GM18511 (cell line): ENCODE results near the gene MAP2K2.
"Not testable (repeated sequence)": the region's sequence is repeated elsewhere in the genome, so short reads cannot be mapped to it uniquely, and the experiment has no call there.

Experiments used
- ATAC-seq: cut with Tn5 transposase; IDR thresholded peaks from one replicate; pipeline ENCODE4 v1.9.1; 2021; ENCODE audit warnings: mild to moderate bottlenecking, moderate library complexity; ENCODE audit not compliant: unreplicated experiment

Gene MAP2K2

DNA sequence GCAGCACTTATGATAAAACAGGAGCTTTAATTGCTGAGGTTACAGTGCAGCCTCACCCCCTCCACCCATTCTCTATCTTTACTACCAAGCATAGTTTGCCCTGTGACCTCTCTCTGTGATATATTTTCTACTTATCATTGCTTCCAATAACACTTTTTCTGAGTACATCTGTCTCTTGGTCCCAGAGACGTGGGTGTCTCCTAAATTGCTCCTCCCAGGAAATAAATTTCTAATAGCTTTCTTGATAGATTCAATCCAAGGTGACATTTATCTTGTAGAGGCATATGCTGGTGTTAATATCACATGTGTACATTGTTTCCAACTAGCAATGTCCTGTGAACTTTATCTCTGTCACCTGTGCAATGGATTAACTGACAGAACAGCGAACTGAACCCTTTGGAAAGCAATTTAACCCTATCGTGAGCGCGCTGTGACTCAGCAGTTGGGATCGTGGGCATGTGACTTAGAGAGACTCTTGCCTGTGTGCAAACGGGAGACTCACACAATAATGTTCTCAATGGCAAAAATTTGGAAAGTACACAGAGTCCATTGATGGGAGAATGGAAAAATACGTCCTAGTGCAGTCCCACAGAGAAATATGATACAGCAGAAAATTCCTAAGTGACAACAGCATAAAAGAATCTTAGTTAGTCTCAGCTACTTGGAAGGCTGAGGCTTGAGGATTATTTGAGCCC, 7.0 kb upstream of the MAP2K2 start:
- no peak for ATAC-seq

DNA sequence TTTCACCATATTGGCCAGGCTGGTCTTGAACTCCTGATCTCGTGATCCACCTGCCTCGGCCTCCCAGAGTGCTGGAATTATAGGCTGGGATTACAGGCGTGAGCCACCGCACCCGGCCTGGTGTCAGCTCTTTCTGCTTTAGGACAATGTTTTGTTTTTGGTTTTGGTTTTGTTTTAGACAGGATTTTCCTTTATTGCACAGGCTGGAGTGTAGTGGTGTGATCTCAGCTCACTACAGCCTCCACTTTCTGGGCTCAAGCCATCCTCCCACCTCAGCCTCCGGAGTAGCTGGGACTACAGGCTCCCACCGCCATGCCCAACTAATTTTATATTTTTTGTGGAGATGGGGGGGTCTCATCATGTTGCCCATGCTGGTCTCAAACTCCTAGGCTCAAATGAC, 5.1 kb upstream of the MAP2K2 start:
- not testable (repeated sequence) for ATAC-seq

- ATAC-seq: not testable (repeated sequence)
Observed at GRCh38 chr19:4127322-4127721, 3.4 kb upstream of the MAP2K2 start.

DNA sequence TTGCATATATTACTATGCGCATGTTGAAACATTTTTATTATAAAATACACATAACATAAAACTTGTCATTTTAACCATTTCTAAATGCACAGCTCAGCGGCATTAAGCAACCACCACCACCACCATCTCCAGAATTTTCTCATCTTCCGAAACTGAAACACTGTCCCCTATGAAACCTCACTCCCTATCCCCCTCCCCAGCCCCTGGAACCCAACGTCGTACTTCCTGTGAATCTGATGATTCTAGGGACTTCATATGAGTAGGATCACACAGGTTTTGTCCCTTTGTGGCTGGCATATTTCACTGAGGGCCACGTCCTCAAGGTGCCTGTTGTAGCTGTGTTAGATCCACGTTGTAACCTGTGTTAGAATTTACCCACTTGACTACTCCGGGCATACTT, 716 bp upstream of the MAP2K2 start:
- no peak for ATAC-seq

DNA sequence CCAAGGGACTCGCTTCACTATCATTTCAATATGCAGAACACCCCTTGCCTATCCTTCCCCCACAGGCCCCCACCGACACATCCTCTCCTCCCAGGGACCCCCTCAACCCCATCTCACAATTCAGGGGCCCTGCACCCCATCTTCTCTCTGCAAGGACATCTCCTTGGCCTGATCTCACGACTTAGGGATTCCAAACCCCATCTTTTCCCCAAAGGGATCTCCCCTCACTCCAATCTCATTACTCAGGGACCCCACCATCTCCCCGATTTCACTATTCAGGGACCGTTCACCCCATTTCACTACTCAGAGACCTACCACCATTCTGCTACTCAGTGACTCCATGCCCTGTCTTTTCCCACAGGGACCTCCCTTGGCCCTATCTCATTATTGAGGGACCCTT, 1.4 kb downstream of the MAP2K2 start:
- ATAC-seq: no peak

DNA sequence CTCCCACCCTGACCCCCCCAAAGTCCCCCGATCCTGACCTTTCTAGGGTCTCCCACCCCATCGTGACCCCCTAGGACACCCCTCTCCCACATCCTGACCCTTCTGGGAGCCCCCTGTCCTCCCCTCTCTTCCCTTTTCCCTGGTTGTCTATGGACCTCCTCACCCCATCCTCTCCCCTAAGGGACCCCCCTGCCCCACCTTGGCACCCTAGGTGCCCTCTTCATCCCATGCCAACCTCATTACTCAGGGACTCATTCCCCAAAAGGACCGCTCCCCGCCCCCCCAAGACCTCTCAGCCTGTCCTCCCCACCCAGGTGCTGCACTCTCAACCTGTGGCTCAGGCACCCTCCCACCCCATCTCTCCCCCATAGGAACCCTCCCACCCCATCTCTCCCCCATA, 2.1 kb downstream of the MAP2K2 start:
- ATAC-seq: no peak

- ATAC-seq: no peak
Observed at GRCh38 chr19:4121273-4121612, 2.7 kb downstream of the MAP2K2 start.

- no peak for ATAC-seq
Observed at GRCh38 chr19:4120559-4121272, 3.2 kb downstream of the MAP2K2 start.

DNA sequence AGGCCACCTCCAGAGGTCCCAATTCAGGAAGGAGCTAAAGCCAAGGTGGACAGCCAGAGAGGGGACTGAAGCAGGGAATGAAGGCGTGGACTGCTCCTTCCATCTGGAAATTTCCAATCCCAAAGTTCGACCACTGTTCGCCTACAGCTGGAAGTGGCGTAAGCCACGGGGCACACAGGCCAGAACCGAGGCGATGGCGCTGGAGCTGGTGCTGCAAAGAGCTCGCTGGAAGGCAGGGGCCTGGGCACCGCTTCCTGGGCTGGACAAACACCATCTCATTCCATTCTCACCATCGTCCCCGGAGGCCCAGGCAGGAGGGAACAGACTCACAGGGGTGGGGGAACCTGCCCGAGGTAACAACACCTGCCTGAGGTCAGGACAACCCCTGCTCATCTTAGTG, 4.2 kb downstream of the MAP2K2 start:
- no peak for ATAC-seq

GRCh38 chr19:4115818-4116385, 8.0 kb downstream of the MAP2K2 start:
- ATAC-seq: peak; percentile 28

DNA sequence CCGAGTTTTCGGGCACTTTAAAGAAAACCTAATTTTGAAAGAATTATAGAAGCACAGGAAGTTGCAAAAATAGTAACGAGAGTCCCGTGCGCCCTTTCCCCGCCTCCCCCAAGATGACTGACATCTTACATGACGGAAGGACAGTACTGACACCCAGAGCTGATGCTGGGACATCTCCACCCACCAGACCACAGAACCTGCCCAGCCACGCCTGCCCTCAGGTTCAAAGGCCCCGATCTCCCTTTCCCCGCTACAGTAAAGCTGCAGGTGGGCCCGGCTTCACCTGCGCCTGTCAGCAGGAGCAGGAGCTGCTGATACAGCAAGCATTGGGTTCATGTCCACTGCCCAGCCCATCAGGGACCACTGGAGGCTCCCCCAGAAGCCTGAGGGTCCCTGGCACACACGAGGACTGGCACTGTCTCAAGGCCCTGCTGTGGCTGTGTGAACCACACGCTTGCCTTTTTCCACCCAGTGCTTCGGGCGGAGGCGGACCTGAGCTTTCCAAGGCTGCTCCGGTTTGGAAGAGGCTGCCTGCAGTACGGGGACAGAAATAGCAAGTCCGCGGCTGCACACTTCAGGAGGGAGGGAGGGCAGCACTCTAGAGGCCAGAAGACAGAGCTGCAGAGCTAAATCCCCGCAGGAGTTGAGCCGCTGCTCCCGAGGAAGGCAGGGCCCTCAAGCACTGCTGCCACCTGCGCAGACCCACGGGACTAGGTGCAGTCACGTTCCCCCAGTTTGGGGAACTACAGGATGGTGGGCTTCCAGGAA, 8.7 kb downstream of the MAP2K2 start:
- peak; percentile 91 for ATAC-seq

DNA sequence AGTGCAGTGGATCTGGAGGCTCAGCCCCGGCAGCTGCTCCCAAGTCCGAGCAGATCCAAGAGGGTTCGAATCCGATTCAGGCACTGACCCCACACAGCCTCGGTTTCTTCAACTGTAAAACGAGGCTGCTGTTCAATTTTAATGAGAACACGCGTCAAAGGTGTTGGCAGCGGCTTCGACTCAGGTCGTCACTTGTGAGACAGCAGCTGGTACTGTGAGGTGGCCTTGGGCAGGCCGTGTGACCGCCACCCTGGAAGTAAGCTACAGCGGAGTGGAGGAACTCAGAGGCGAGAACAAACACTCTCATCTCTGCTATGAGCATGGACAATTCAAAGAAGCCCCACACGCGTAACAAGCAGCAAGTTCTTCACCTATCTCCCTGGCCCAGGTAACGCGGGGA, 9.7 kb downstream of the MAP2K2 start:
- ATAC-seq: no peak

- no peak for ATAC-seq
Observed at GRCh38 chr19:4113398-4114088, 10.4 kb downstream of the MAP2K2 start.

- no peak for ATAC-seq
Observed at GRCh38 chr19:4112367-4112766, 11.6 kb downstream of the MAP2K2 start.

- no peak for ATAC-seq
Observed at GRCh38 chr19:4109626-4109945, 14.3 kb downstream of the MAP2K2 start.

GRCh38 chr19:4108767-4109625, 14.9 kb downstream of the MAP2K2 start:
- peak; percentile 84 for ATAC-seq

- no peak for ATAC-seq
Observed at GRCh38 chr19:4103080-4103433, 20.9 kb downstream of the MAP2K2 start.

GRCh38 chr19:4102339-4103079, 21.4 kb downstream of the MAP2K2 start:
- ATAC-seq: no peak

DNA sequence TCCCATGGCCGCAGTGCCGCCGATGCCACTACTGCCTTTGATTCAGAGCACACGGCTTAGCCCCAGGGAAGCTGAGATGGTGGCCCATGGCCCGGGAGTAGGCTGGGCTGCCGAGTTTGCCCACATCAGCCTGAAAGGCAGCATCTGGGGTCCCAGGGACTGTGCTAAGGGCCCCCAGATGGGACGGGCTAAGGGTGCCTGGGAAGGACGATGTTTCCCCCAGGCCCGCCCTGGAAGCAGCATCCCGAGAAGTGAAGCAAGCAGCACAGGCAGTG, 22.5 kb downstream of the MAP2K2 start:
- no peak for ATAC-seq
